ENCODE results near the gene NBL1. TPM values are rescaled to one million over a fixed set of nuclear protein-coding genes. Genes with fewer than 3 reads are reported as not detected.

Gene NBL1
- total and polyA plus RNA-seq, 2 of the 4 experiments (the other 2 are of a cell fraction) = 14.0 to 54.2 TPM

- no peak overlapping the region for H3K4ac ChIP-seq (ENCODE audit: low read depth, low read length)
- no peak overlapping the region for H2BK120ac ChIP-seq (ENCODE audit: low read depth, low read length)
- H2BK5ac ChIP-seq (ENCODE audit: low read depth, low read length, poor library complexity, severe bottlenecking) = no peak overlapping the region
- H3K27me3 ChIP-seq (ENCODE audit: control insufficient read depth, insufficient read depth, low read length) = no peaks in the 10 kb centered on the region
- H4K5ac ChIP-seq (ENCODE audit: low read depth, low read length) = no peak overlapping the region
- in situ Hi-C loops (cut with MboI; ENCODE audit: low sequenced_read_pairs) = no loop called here
- no peak for ATAC-seq (ENCODE audit: low read depth)
- H3K23ac ChIP-seq (ENCODE audit: low read depth, low read length) = no peak overlapping the region
- H2BK20ac ChIP-seq (ENCODE audit: low read depth, low read length) = no peak overlapping the region
- no peak overlapping the region for H4K91ac ChIP-seq (ENCODE audit: insufficient read depth, low read depth, low read length)
- H3K4me3 ChIP-seq (ENCODE audit: insufficient read depth, low read depth, low read length) = no peak overlapping the region
- peaks cover 52% of the 10 kb centered on the region for H4K20me1 ChIP-seq (ENCODE audit: insufficient read depth, low read length)
- no peak overlapping the region for H3K18ac ChIP-seq (ENCODE audit: low read depth, low read length)
- no peak overlapping the region for H2BK15ac ChIP-seq (ENCODE audit: low read depth, low read length)
- H3K36me3 ChIP-seq (ENCODE audit: control insufficient read depth, insufficient read depth, low read length) = 0 out of 2 replicates have a peak, but pooled peaks cover 6% of the 10 kb centered on the region
- dilution Hi-C loops (cut with HindIII; ENCODE audit: low sequenced_read_pairs, unreplicated experiment) = no loop called here
- H3K9ac ChIP-seq (ENCODE audit: low read depth, low read length) = no peak overlapping the region
- no peak overlapping the region for H2AFZ ChIP-seq (replicated peaks; ENCODE audit: low read length, poor library complexity)
- TF ChIP-seq CEBPB (IDR thresholded peaks at IDR 0.05; ENCODE audit: low read depth, low read length) = no peak
- no peak for TF ChIP-seq MXI1 (IDR thresholded peaks at IDR 0.05; ENCODE audit: borderline replicate concordance, low read depth, low read length)
- TF ChIP-seq RCOR1 (IDR thresholded peaks at IDR 0.05; ENCODE audit: insufficient replicate concordance, low read length) = no peak
- TF ChIP-seq MAFK (IDR thresholded peaks at IDR 0.05; ENCODE audit: low read depth, low read length) = no peak
- no peak for TF ChIP-seq NFE2L2 (IDR thresholded peaks at IDR 0.05; ENCODE audit: low read depth, low read length)
- TF ChIP-seq SMC3 (IDR thresholded peaks at IDR 0.05; ENCODE audit: low read depth, low read length) = no peak
- no peak for TF ChIP-seq CTCF (conservative IDR thresholded peaks at IDR 0.05; ENCODE audit: low read depth, low read length)
- TF ChIP-seq RAD21 (IDR thresholded peaks at IDR 0.05; ENCODE audit: low read length) = no peak
- no peak for TF ChIP-seq CHD1 (IDR thresholded peaks at IDR 0.05; ENCODE audit: low read depth, low read length)
- TF ChIP-seq USF2 (IDR thresholded peaks at IDR 0.05; ENCODE audit: low read depth, low read length) = no peak
- H3K79me1 ChIP-seq (ENCODE audit: low read depth in 1 of 2, low read length in 2 of 2) = peaks cover 39 to 62% of the 10 kb centered on the region in 2 experiments
- WGBS, 2 experiments (ENCODE audit: extremely low coverage in 2 of 2, insufficient read length in 1 of 2) = 60% methylated on average over 1 of the region's 8 CpGs; no CpG with 5 or more reads in 1 of the 2 experiments
- intact Hi-C loops (cut with micrococcal nuclease) = no loop called here
- H3K14ac ChIP-seq (replicated peaks; ENCODE audit: low read depth, low read length) = no peak overlapping the region; the same call in 1 of the 2 replicates
- no peak overlapping the region for H3K27ac ChIP-seq (ENCODE audit: insufficient read depth, low read length)
- POLR2A ChIA-PET (ENCODE audit: unreplicated experiment) = no interaction called here
- CTCF ChIA-PET = interaction anchor here (0.6 kb wide), 1 partner anchor 11 kb away, joined by 3 read pairs; no protein-coding TSS in a partner anchor
- peaks cover 6% of the 10 kb centered on the region for H3K4me1 ChIP-seq (ENCODE audit: control insufficient read depth, insufficient read depth, low read length)
- H3K9me1 ChIP-seq (ENCODE audit: insufficient read depth, low read length) = peaks cover 2% of the 10 kb centered on the region; the same call in 1 of the 2 replicates
- no peak overlapping the region for H4K8ac ChIP-seq (ENCODE audit: low read depth in 2 of 2, low read length in 2 of 2)
- BruUV-seq (replicated peaks) = no TSS peak
- 0 out of 2 replicates have a peak overlapping the region, but pooled peaks have one; percentile 33 for H2AK5ac ChIP-seq (ENCODE audit: low read depth, low read length)
- H3K56ac ChIP-seq (ENCODE audit: extremely low read depth, insufficient read depth, low read length) = no peak overlapping the region
- peak; percentile 58 for DNase-seq
- H2AK9ac ChIP-seq (replicated peaks; ENCODE audit: low read depth, low read length, poor library complexity) = no peak overlapping the region
- H3K9me3 ChIP-seq (ENCODE audit: control insufficient read depth, insufficient read depth, low read length) = no peaks in the 10 kb centered on the region
- no peak overlapping the region for H3K4me2 ChIP-seq (ENCODE audit: low read depth, low read length)
These were observed 33.7 kb upstream of the NBL1 start for GRCh38 chr1:19610282-19610981.

All from IMR-90 (cell line).